Peyer's patch (tissue), 4 donors: ENCODE measurements around the gene RALGPS2.

Experiments used
- POLR2A ChIP-seq, 2 donors: fragments of 450-650 bp; IDR thresholded peaks; one replicate each; pipeline ENCODE4 v1.5.1; 2017; ENCODE audit warnings: antibody characterized with exemption in 2 of 2, mild to moderate bottlenecking in 2 of 2, moderate library complexity in 2 of 2
- TF ChIP-seq, protein P1 (sequence below), 6 experiments: fragments of 450-650 bp in 4 of 6; fragments of 200-600 bp in 2 of 6; sonication (generic) in 1 of 6; IDR thresholded peaks; one replicate each; pipeline ENCODE4 v1.5.1; 2017 to 2019; ENCODE audit warnings: antibody characterized with exemption in 6 of 6, mild to moderate bottlenecking in 3 of 6, moderate library complexity in 1 of 6

- TF ChIP-seq, protein P1, sequence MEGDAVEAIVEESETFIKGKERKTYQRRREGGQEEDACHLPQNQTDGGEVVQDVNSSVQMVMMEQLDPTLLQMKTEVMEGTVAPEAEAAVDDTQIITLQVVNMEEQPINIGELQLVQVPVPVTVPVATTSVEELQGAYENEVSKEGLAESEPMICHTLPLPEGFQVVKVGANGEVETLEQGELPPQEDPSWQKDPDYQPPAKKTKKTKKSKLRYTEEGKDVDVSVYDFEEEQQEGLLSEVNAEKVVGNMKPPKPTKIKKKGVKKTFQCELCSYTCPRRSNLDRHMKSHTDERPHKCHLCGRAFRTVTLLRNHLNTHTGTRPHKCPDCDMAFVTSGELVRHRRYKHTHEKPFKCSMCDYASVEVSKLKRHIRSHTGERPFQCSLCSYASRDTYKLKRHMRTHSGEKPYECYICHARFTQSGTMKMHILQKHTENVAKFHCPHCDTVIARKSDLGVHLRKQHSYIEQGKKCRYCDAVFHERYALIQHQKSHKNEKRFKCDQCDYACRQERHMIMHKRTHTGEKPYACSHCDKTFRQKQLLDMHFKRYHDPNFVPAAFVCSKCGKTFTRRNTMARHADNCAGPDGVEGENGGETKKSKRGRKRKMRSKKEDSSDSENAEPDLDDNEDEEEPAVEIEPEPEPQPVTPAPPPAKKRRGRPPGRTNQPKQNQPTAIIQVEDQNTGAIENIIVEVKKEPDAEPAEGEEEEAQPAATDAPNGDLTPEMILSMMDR (IDR thresholded peaks at IDR 0.05): no peak
- TF ChIP-seq POLR2A (IDR thresholded peaks at IDR 0.05): no peak
Observed at GRCh38 chr1:178939338-178940067, 214.5 kb downstream of the RALGPS2 start.
